ENCODE results near the gene ADORA2B.
"Not testable (repeated sequence)": the region's sequence is repeated elsewhere in the genome, so short reads cannot be mapped to it uniquely, and the experiment has no call there.

Gene ADORA2B

DNA sequence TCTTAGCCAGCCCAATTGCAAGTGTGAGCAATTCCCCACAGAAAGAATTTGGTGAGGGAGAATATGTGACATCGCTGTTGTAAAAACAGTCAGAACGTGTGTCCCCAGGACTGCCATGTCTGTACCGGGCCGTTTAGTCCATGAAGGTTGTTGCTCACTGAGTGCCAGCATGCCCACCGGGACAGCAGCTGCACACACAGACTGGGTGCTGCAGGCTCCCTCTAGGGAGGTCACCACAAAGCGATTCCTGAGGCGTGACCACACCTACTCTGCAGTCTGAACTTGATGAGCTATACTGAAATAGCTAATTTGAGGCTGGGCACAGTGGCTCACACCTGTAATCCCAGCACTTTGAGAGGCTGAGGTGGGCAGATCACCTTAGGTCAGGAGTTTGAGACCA is 44.1 kb upstream of the ADORA2B start:
- Histone ChIP-seq H3K4me2 (ENCODE audit: insufficient read depth, low read length, poor library complexity, severe bottlenecking) (no peak overlapping the region), H3K4ac (ENCODE audit: low read length) (no peak overlapping the region), H3K27ac (replicated peaks; ENCODE audit: low read length) (no peak overlapping the region), H2BK5ac (ENCODE audit: low read length) (no peak overlapping the region), H2AK5ac (ENCODE audit: low read depth, low read length) (no peak overlapping the region), H2BK120ac (ENCODE audit: low read depth, low read length) (no peak overlapping the region), H3K9me3 (replicated peaks in 1 of 2; ENCODE audit: control insufficient read depth in 2 of 2, insufficient read depth in 1 of 2, low read depth in 1 of 2, low read length in 2 of 2) (no peaks in the 10 kb centered on the region), H3K23ac (ENCODE audit: low read depth, low read length, poor library complexity) (no peak overlapping the region), H4K8ac (ENCODE audit: low read depth, low read length) (no peak overlapping the region), H3K4me1 (ENCODE audit: control insufficient read depth in 2 of 2, insufficient read depth in 1 of 2, low read depth in 1 of 2, low read length in 2 of 2) (no peaks in the 10 kb centered on the region), H4K91ac (ENCODE audit: low read depth, low read length, poor library complexity) (no peak overlapping the region), H3K4me3 (ENCODE audit: low read length in 2 of 2) (no peak overlapping the region), H2AFZ (ENCODE audit: low read length) (no peak overlapping the region), H3K36me3 (replicated peaks in 1 of 2; ENCODE audit: control insufficient read depth in 2 of 2, insufficient read depth in 2 of 2, low read length in 2 of 2) (no peaks in the 10 kb centered on the region), H2BK15ac (ENCODE audit: low read length) (no peak overlapping the region), H3K9ac (ENCODE audit: low read depth, low read length, poor library complexity) (no peak overlapping the region), H3K27me3 (ENCODE audit: control insufficient read depth in 3 of 3, insufficient read depth in 3 of 3, low read depth in 1 of 3, low read length in 3 of 3) (peaks cover 0 to 2% (median 0%) of the 10 kb centered on the region in 3 experiments), H3K79me1 (ENCODE audit: low read depth, low read length) (no peaks in the 10 kb centered on the region), H3K18ac (ENCODE audit: low read length) (no peak overlapping the region), H2BK12ac (ENCODE audit: low read length) (no peak overlapping the region), H3K14ac (ENCODE audit: low read length) (no peak overlapping the region)
- WGBS, 2 donors (ENCODE audit: extremely low coverage in 2 of 2, insufficient read length in 2 of 2, insufficient replicate concordance in 1 of 2), result no CpG with 5 or more reads among the region's 7 CpGs
- no peak for DNase-seq (ENCODE audit: low spot score)

DNA sequence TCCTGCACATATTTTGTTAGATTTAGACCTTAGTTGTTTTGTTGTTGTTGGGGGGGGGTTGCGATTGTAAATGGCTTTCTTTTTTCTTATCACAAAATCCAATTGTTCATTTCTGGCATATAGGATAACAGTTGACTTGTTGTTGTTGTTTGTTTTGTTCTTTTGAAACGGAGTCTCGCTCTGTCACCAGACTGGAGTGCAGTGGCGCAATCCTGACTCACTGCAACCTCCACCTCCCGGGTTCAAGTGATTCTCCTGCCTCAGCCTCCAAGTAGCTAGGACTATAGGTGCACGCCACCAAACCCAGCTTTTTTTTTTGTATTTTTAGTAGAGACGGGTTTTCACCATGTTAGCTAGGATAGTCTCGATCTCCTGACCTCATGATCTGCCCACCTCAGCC is 39.7 kb upstream of the ADORA2B start:
- H3K79me1 ChIP-seq (ENCODE audit: low read depth, low read length); H2BK120ac ChIP-seq (ENCODE audit: low read depth, low read length); H3K36me3 ChIP-seq (replicated peaks in 1 of 2; ENCODE audit: control insufficient read depth in 2 of 2, insufficient read depth in 2 of 2, low read length in 2 of 2); H3K4me3 ChIP-seq (ENCODE audit: low read length in 2 of 2); H2BK15ac ChIP-seq (ENCODE audit: low read length); H3K27me3 ChIP-seq (ENCODE audit: control insufficient read depth in 3 of 3, insufficient read depth in 3 of 3, low read depth in 1 of 3, low read length in 3 of 3); H3K9me3 ChIP-seq (replicated peaks in 1 of 2; ENCODE audit: control insufficient read depth in 2 of 2, insufficient read depth in 1 of 2, low read depth in 1 of 2, low read length in 2 of 2); H3K27ac ChIP-seq (replicated peaks; ENCODE audit: low read length); H4K8ac ChIP-seq (ENCODE audit: low read depth, low read length); H2BK12ac ChIP-seq (ENCODE audit: low read length); H2BK5ac ChIP-seq (ENCODE audit: low read length); H3K9ac ChIP-seq (ENCODE audit: low read depth, low read length, poor library complexity); H3K4me2 ChIP-seq (ENCODE audit: insufficient read depth, low read length, poor library complexity, severe bottlenecking); H4K91ac ChIP-seq (ENCODE audit: low read depth, low read length, poor library complexity); H2AK5ac ChIP-seq (ENCODE audit: low read depth, low read length); H3K18ac ChIP-seq (ENCODE audit: low read length); H3K4ac ChIP-seq (ENCODE audit: low read length); DNase-seq (ENCODE audit: low spot score); H2AFZ ChIP-seq (ENCODE audit: low read length); H3K4me1 ChIP-seq (ENCODE audit: control insufficient read depth in 2 of 2, insufficient read depth in 1 of 2, low read depth in 1 of 2, low read length in 2 of 2); H3K23ac ChIP-seq (ENCODE audit: low read depth, low read length, poor library complexity); H3K14ac ChIP-seq (ENCODE audit: low read length): not testable (repeated sequence)
- no CpG with 5 or more reads among the region's 8 CpGs for WGBS, 2 donors (ENCODE audit: extremely low coverage in 2 of 2, insufficient read length in 2 of 2, insufficient replicate concordance in 1 of 2)

DNA sequence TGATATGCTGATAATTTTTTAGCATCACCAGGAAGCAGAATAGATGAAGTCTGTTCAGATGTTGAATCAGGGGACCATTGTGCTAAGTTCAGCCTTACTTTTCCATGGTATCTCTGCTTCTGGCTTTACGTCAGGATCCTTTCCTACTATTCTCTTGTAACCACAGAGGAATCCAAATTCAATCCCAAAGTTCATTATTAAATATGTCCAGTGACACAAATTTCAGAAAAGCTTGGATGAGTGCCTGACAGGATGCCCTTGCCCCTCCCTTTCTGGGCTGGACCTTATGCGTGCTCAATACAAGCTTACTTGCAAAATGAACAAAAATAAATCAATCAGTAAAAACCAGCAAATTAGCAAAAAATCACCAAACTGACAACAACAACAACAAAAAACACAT is 37.6 kb upstream of the ADORA2B start:
- no peak overlapping the region for H2BK120ac ChIP-seq (ENCODE audit: low read depth, low read length)
- H3K79me1 ChIP-seq (ENCODE audit: low read depth, low read length), result no peaks in the 10 kb centered on the region
- no peak overlapping the region for H3K23ac ChIP-seq (ENCODE audit: low read depth, low read length, poor library complexity)
- no peak overlapping the region for H3K14ac ChIP-seq (ENCODE audit: low read length)
- DNase-seq (ENCODE audit: low spot score), result no peak
- H4K8ac ChIP-seq (ENCODE audit: low read depth, low read length), result no peak overlapping the region
- no peak overlapping the region for H2BK12ac ChIP-seq (ENCODE audit: low read length)
- no peak overlapping the region for H3K27ac ChIP-seq (replicated peaks; ENCODE audit: low read length)
- H2AFZ ChIP-seq (ENCODE audit: low read length), result no peak overlapping the region
- no peak overlapping the region for H3K18ac ChIP-seq (ENCODE audit: low read length)
- no peak overlapping the region for H2AK5ac ChIP-seq (ENCODE audit: low read depth, low read length)
- no peak overlapping the region for H2BK15ac ChIP-seq (ENCODE audit: low read length)
- no peak overlapping the region for H3K9ac ChIP-seq (ENCODE audit: low read depth, low read length, poor library complexity)
- H4K91ac ChIP-seq (ENCODE audit: low read depth, low read length, poor library complexity), result no peak overlapping the region
- no peak overlapping the region for H2BK5ac ChIP-seq (ENCODE audit: low read length)
- no peak overlapping the region for H3K4me3 ChIP-seq (ENCODE audit: low read length in 2 of 2)
- WGBS, 2 donors (ENCODE audit: extremely low coverage in 2 of 2, insufficient read length in 2 of 2, insufficient replicate concordance in 1 of 2), result no CpG with 5 or more reads among the region's 2 CpGs
- H3K4ac ChIP-seq (ENCODE audit: low read length), result no peak overlapping the region
- H3K27me3 ChIP-seq (ENCODE audit: control insufficient read depth in 3 of 3, insufficient read depth in 3 of 3, low read depth in 1 of 3, low read length in 3 of 3), result peaks cover 0 to 7% (median 0%) of the 10 kb centered on the region in 3 experiments
- no peaks in the 10 kb centered on the region for H3K36me3 ChIP-seq (replicated peaks in 1 of 2; ENCODE audit: control insufficient read depth in 2 of 2, insufficient read depth in 2 of 2, low read length in 2 of 2)
- no peaks in the 10 kb centered on the region for H3K9me3 ChIP-seq (replicated peaks in 1 of 2; ENCODE audit: control insufficient read depth in 2 of 2, insufficient read depth in 1 of 2, low read depth in 1 of 2, low read length in 2 of 2)
- no peak overlapping the region for H3K4me2 ChIP-seq (ENCODE audit: insufficient read depth, low read length, poor library complexity, severe bottlenecking)
- peaks cover 0 to 2% of the 10 kb centered on the region in 2 donors for H3K4me1 ChIP-seq (ENCODE audit: control insufficient read depth in 2 of 2, insufficient read depth in 1 of 2, low read depth in 1 of 2, low read length in 2 of 2)

DNA sequence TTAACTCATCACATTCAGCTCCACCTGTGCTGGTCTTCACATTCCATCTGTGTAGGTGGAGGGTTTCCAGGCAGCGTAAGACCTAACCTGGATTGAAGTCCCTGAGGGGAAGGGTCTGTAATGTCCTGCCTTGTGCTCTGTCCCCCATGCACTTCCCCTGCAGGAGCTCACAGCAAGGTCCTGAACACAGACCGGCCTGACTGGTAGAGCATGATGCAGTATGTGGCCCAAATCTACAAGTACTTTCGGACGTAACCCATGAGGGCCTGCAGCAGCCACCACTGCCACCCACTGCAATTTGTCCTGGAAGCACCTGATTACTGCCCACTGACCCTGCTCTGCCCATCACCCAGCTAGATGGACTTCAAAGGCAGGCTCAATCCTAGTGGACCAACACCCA is 36.6 kb upstream of the ADORA2B start:
- no peak overlapping the region for H3K23ac ChIP-seq (ENCODE audit: low read depth, low read length, poor library complexity)
- no CpG with 5 or more reads among the region's 4 CpGs for WGBS, 2 donors (ENCODE audit: extremely low coverage in 2 of 2, insufficient read length in 2 of 2, insufficient replicate concordance in 1 of 2)
- no peak overlapping the region for H3K4ac ChIP-seq (ENCODE audit: low read length)
- no peak overlapping the region for H4K8ac ChIP-seq (ENCODE audit: low read depth, low read length)
- H3K27me3 ChIP-seq (ENCODE audit: control insufficient read depth in 3 of 3, insufficient read depth in 3 of 3, low read depth in 1 of 3, low read length in 3 of 3), result peaks cover 0 to 7% (median 0%) of the 10 kb centered on the region in 3 experiments
- no peak overlapping the region for H3K27ac ChIP-seq (replicated peaks; ENCODE audit: low read length)
- H2BK5ac ChIP-seq (ENCODE audit: low read length), result no peak overlapping the region
- H3K14ac ChIP-seq (ENCODE audit: low read length), result no peak overlapping the region
- no peak overlapping the region for H2AFZ ChIP-seq (ENCODE audit: low read length)
- no peaks in the 10 kb centered on the region for H3K36me3 ChIP-seq (replicated peaks in 1 of 2; ENCODE audit: control insufficient read depth in 2 of 2, insufficient read depth in 2 of 2, low read length in 2 of 2)
- no peak overlapping the region for H3K4me2 ChIP-seq (ENCODE audit: insufficient read depth, low read length, poor library complexity, severe bottlenecking)
- H2AK5ac ChIP-seq (ENCODE audit: low read depth, low read length), result no peak overlapping the region
- H3K9ac ChIP-seq (ENCODE audit: low read depth, low read length, poor library complexity), result no peak overlapping the region
- no peak overlapping the region for H2BK12ac ChIP-seq (ENCODE audit: low read length)
- no peak overlapping the region for H2BK120ac ChIP-seq (ENCODE audit: low read depth, low read length)
- no peak overlapping the region for H4K91ac ChIP-seq (ENCODE audit: low read depth, low read length, poor library complexity)
- no peak overlapping the region for H3K18ac ChIP-seq (ENCODE audit: low read length)
- peaks cover 0 to 2% of the 10 kb centered on the region in 2 donors for H3K4me1 ChIP-seq (ENCODE audit: control insufficient read depth in 2 of 2, insufficient read depth in 1 of 2, low read depth in 1 of 2, low read length in 2 of 2)
- H2BK15ac ChIP-seq (ENCODE audit: low read length), result no peak overlapping the region
- no peak for DNase-seq (ENCODE audit: low spot score)
- no peaks in the 10 kb centered on the region for H3K9me3 ChIP-seq (replicated peaks in 1 of 2; ENCODE audit: control insufficient read depth in 2 of 2, insufficient read depth in 1 of 2, low read depth in 1 of 2, low read length in 2 of 2)
- no peak overlapping the region for H3K4me3 ChIP-seq (ENCODE audit: low read length in 2 of 2)
- no peaks in the 10 kb centered on the region for H3K79me1 ChIP-seq (ENCODE audit: low read depth, low read length)
